SK-N-SH (cell line): ENCODE results near the gene MAP2.

Source experiments
- CTCF ChIP-seq: fragments of 200-600 bp; sonication (generic); IDR thresholded peaks from 2 replicates; pipeline ENCODE4 v1.6.1; 2017; ENCODE audit warnings: antibody characterized with exemption, mild to moderate bottlenecking, moderate library complexity
- ELF1 ChIP-seq: IDR thresholded peaks from 2 replicates; pipeline ENCODE4 v1.4.0; 2012
- EP300 ChIP-seq, 2 experiments: IDR thresholded peaks; 2 replicates each; pipeline versions ENCODE4 v1.4.0 to v1.6.1; 2012; ENCODE audit warnings: borderline replicate concordance in 1 of 2, low read depth in 1 of 2, low read length in 1 of 2
- EZH2phosphoT487 ChIP-seq: fragments of 200-600 bp; sonication (generic); IDR thresholded peaks from 2 replicates; pipeline ENCODE4 v1.6.1; 2017; ENCODE audit warnings: low read depth, mixed run types, mild to moderate bottlenecking, antibody characterized with exemption, moderate library complexity, borderline replicate concordance
- GATA2 ChIP-seq: sonication (generic); formaldehyde crosslinking; IDR thresholded peaks from 2 replicates; pipeline ENCODE4 v1.5.0; 2020; ENCODE audit warnings: mild to moderate bottlenecking, missing genetic modification reagents
- NRF1 ChIP-seq: IDR thresholded peaks from 2 replicates; pipeline ENCODE4 v1.6.1; 2012; ENCODE audit warnings: low read depth, mild to moderate bottlenecking, low read length

- TF ChIP-seq EP300 (IDR thresholded peaks at IDR 0.05; ENCODE audit: borderline replicate concordance in 1 of 2, low read depth in 1 of 2, low read length in 1 of 2) (no peak), ELF1 (no peak), NRF1 (no peak), CTCF (no peak), GATA2 (no peak), EZH2phosphoT487 (no peak)
Observed at GRCh38 chr2:209395229-209395628, 28.6 kb upstream of the MAP2 start.
